Measurements from ENCODE around the gene KLK3. TPM values are rescaled to one million over a fixed set of nuclear protein-coding genes. Genes with fewer than 3 reads are reported as not detected.

Gene KLK3
- total RNA-seq, 3 donors from 2014 or later (not counting 1 experiment from before 2014, with no cell fraction given) = not detected

DNA sequence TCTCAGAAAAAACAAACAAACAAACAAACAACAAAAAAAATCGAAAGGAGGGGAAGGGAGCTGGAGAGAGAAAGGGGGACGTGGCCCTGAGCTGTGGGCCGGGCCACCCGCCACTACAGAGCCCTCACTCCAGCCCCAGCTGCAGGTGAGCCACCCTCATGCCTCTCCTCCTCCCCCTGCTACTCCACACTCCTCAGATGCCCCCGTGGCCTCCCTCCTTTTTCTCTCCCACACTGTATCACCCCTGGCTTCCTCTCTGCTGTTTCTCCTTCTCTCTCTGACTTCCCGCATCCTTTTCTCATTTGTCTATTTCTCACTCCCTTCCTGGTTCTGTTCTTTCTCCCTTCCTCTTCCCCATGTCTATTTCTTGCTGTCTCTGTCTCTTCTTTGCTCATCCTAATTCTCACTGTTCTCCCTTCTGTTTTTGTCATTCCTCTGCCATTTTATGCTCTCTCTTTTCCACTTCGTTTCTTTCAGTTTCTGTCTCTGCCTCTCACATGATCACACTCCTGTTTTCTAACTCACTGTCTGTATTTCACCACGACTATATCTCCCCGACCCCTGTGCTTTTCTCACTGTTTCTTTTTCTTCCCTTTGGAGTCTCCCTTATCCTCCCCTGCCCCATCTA lies 21.2 kb downstream of the KLK3 start:
- Mint-ChIP-seq H3K27ac (no peak overlapping the region), H3K4me1 (no peaks in the 10 kb centered on the region), H3K36me3 (no peaks in the 10 kb centered on the region), H3K9me3 (no peaks in the 10 kb centered on the region), H3K27me3 (ENCODE audit: low read depth in 2 of 2) (peaks cover 18 to 20% of the 10 kb centered on the region in 2 donors), H3K4me3 (no peak overlapping the region)
- WGBS (ENCODE audit: insufficient coverage) = 33% methylated on average over 8 of the region's 9 CpGs
- no peak overlapping the region for H3K27ac ChIP-seq (ENCODE audit: low read length)
- no peak for TF ChIP-seq CTCF (IDR thresholded peaks at IDR 0.05)
- H3K9me3 ChIP-seq (ENCODE audit: control insufficient read depth, insufficient read depth, low read length) = no peaks in the 10 kb centered on the region
- ATAC-seq (no peak), DNase-seq (no peak)
- peaks cover 3% of the 10 kb centered on the region for H3K27me3 ChIP-seq (ENCODE audit: control insufficient read depth, insufficient read depth, low read length)
- no peaks in the 10 kb centered on the region for H3K4me1 ChIP-seq (ENCODE audit: control insufficient read depth, insufficient read depth, low read length)
- H3K36me3 ChIP-seq (ENCODE audit: control insufficient read depth, insufficient read depth, low read length) = no peaks in the 10 kb centered on the region
- no peak overlapping the region for H3K4me3 ChIP-seq (ENCODE audit: low read length)
- intact Hi-C loops (cut with micrococcal nuclease) = no loop called here

GRCh38 chr19:50876456-50876855 lies 21.7 kb downstream of the KLK3 start:
- Mint-ChIP-seq H3K27ac (no peak overlapping the region), H3K4me3 (no peak overlapping the region), H3K27me3 (ENCODE audit: low read depth in 2 of 2) (peaks cover 13 to 16% of the 10 kb centered on the region in 2 donors), H3K36me3 (no peaks in the 10 kb centered on the region), H3K4me1 (no peaks in the 10 kb centered on the region), H3K9me3 (no peaks in the 10 kb centered on the region)
- no peaks in the 10 kb centered on the region for H3K4me1 ChIP-seq (ENCODE audit: control insufficient read depth, insufficient read depth, low read length)
- ATAC-seq (no peak), DNase-seq (no peak)
- H3K36me3 ChIP-seq (ENCODE audit: control insufficient read depth, insufficient read depth, low read length) = no peaks in the 10 kb centered on the region
- H3K27ac ChIP-seq (ENCODE audit: low read length) = no peak overlapping the region
- no peak for TF ChIP-seq CTCF (IDR thresholded peaks at IDR 0.05)
- no peaks in the 10 kb centered on the region for H3K9me3 ChIP-seq (ENCODE audit: control insufficient read depth, insufficient read depth, low read length)
- H3K27me3 ChIP-seq (ENCODE audit: control insufficient read depth, insufficient read depth, low read length) = peaks cover 3% of the 10 kb centered on the region
- 80% methylated on average over 7 of the region's 7 CpGs for WGBS (ENCODE audit: insufficient coverage)
- intact Hi-C loops (cut with micrococcal nuclease) = no loop called here
- no peak overlapping the region for H3K4me3 ChIP-seq (ENCODE audit: low read length)

- intact Hi-C loops (cut with micrococcal nuclease) = no loop called here
- H3K27ac ChIP-seq (ENCODE audit: low read length) = no peak overlapping the region
- Mint-ChIP-seq H3K4me1 (no peaks in the 10 kb centered on the region), H3K27me3 (ENCODE audit: low read depth in 2 of 2) (peaks cover 10 to 14% of the 10 kb centered on the region in 2 donors), H3K27ac (no peak overlapping the region), H3K9me3 (no peaks in the 10 kb centered on the region), H3K4me3 (no peak overlapping the region), H3K36me3 (no peaks in the 10 kb centered on the region)
- H3K36me3 ChIP-seq (ENCODE audit: control insufficient read depth, insufficient read depth, low read length) = no peaks in the 10 kb centered on the region
- WGBS (ENCODE audit: insufficient coverage) = 35% methylated on average over 8 of the region's 8 CpGs
- H3K4me1 ChIP-seq (ENCODE audit: control insufficient read depth, insufficient read depth, low read length) = no peaks in the 10 kb centered on the region
- H3K27me3 ChIP-seq (ENCODE audit: control insufficient read depth, insufficient read depth, low read length) = peaks cover 3% of the 10 kb centered on the region
- DNase-seq (no peak), ATAC-seq (no peak)
- no peak overlapping the region for H3K4me3 ChIP-seq (ENCODE audit: low read length)
- H3K9me3 ChIP-seq (ENCODE audit: control insufficient read depth, insufficient read depth, low read length) = no peaks in the 10 kb centered on the region
- no peak for TF ChIP-seq CTCF (IDR thresholded peaks at IDR 0.05)
Measured at GRCh38 chr19:50877338-50877737, 22.6 kb downstream of the KLK3 start.

GRCh38 chr19:50878851-50879250 lies 24.1 kb downstream of the KLK3 start:
- 65% methylated on average over 5 of the region's 5 CpGs for WGBS (ENCODE audit: insufficient coverage)
- H3K27me3 ChIP-seq (ENCODE audit: control insufficient read depth, insufficient read depth, low read length) = peaks cover 3% of the 10 kb centered on the region

More at GRCh38 chr19:50878851-50879250, 24.1 kb downstream of the KLK3 start:
- ATAC-seq = no peak
- no peak for TF ChIP-seq CTCF (IDR thresholded peaks at IDR 0.05)
- H3K27ac ChIP-seq (ENCODE audit: low read length) = no peak overlapping the region
- H3K4me1 Mint-ChIP-seq = no peaks in the 10 kb centered on the region
- peaks cover 8 to 23% of the 10 kb centered on the region in 2 donors for H3K27me3 Mint-ChIP-seq (ENCODE audit: low read depth in 2 of 2)
- no peak for DNase-seq
- intact Hi-C loops (cut with micrococcal nuclease) = no loop called here
- no peak overlapping the region for H3K4me3 ChIP-seq (ENCODE audit: low read length)
- H3K4me1 ChIP-seq (ENCODE audit: control insufficient read depth, insufficient read depth, low read length) = no peaks in the 10 kb centered on the region
- no peaks in the 10 kb centered on the region for H3K9me3 ChIP-seq (ENCODE audit: control insufficient read depth, insufficient read depth, low read length)
- H3K4me3 Mint-ChIP-seq = no peak overlapping the region
- H3K36me3 Mint-ChIP-seq = no peaks in the 10 kb centered on the region
- H3K36me3 ChIP-seq (ENCODE audit: control insufficient read depth, insufficient read depth, low read length) = no peaks in the 10 kb centered on the region
- no peaks in the 10 kb centered on the region for H3K9me3 Mint-ChIP-seq
- no peak overlapping the region for H3K27ac Mint-ChIP-seq

Measured in natural killer cell (primary cell).